ENCODE results near the gene ZFHX3. TPM values are rescaled to one million over a fixed set of nuclear protein-coding genes. Genes with fewer than 3 reads are reported as not detected.

Gene ZFHX3
- total and polyA plus RNA-seq, 9 of the 15 experiments (the other 6 are each of a cell fraction or from before 2014, with no cell fraction given): 0.01 to 0.23 (median 0.06) TPM; not detected in 4

- POLR2A ChIA-PET: interaction anchor here (0.6 kb wide), 1 partner anchor 67 kb away, joined by 3 read pairs; no protein-coding TSS in a partner anchor
- 5% methylated on average over 40 of the region's 50 CpGs for WGBS (ENCODE audit: insufficient coverage, low coverage, missing lambda C conversion rate)
- CTCF ChIA-PET (ENCODE audit: low intra/inter-chr PET ratio): no interaction called here
- no peaks in the 10 kb centered on the region for H3K9me3 ChIP-seq (replicated peaks; ENCODE audit: control insufficient read depth, insufficient read depth, low read depth, low read length)
- no peak overlapping the region for H3K4me3 ChIP-seq
- H3K4me1 ChIP-seq (replicated peaks in 1 of 2; ENCODE audit: control insufficient read depth in 2 of 2, insufficient read depth in 2 of 2, low read length in 2 of 2): no peaks in the 10 kb centered on the region; a peak in 1 of 5 replicates
- H3K27me3 ChIP-seq (ENCODE audit: control insufficient read depth in 2 of 2, insufficient read depth in 2 of 2, low read length in 2 of 2): peaks cover 51 to 63% of the 10 kb centered on the region in 2 experiments
- FAIRE-seq: no peak
- in situ Hi-C loops (cut with MboI) (no loop called here), intact Hi-C loops (cut with micrococcal nuclease) (no loop called here)
- no peaks in the 10 kb centered on the region for H4K20me1 ChIP-seq (replicated peaks; ENCODE audit: control insufficient read depth, insufficient read depth, low read length)
- no TSS peak for BruUV-seq (replicated peaks)
- no peaks in the 10 kb centered on the region for H3K79me2 ChIP-seq (ENCODE audit: control insufficient read depth, insufficient read depth, low read length)
- H3K9ac ChIP-seq (ENCODE audit: insufficient read depth in 1 of 2, low read depth in 2 of 2, low read length in 2 of 2): no peak overlapping the region
- DNase-seq (ENCODE audit: extremely low read depth in 1 of 4, low spot score in 3 of 4): no peak
- H3K27ac ChIP-seq (ENCODE audit: extremely low read depth, low read depth, low read length): no peak overlapping the region
- no peak for ATAC-seq
- no peaks in the 10 kb centered on the region for H3K9me1 ChIP-seq (ENCODE audit: control insufficient read depth, insufficient read depth, low read length)
- H3K36me3 ChIP-seq (ENCODE audit: control insufficient read depth, insufficient read depth, low read length): no peaks in the 10 kb centered on the region
- no peak overlapping the region for H2AFZ ChIP-seq (ENCODE audit: low read depth, low read length)
- TF ChIP-seq SNAPC5 (CRISPR knock-in tag; IDR thresholded peaks at IDR 0.05) (no peak), HMBOX1 (IDR thresholded peaks at IDR 0.05) (no peak), C11orf30 (IDR thresholded peaks at IDR 0.05; ENCODE audit: low read depth) (no peak), ZNF449 (CRISPR knock-in tag; IDR thresholded peaks at IDR 0.05) (no peak), TBL1XR1 (IDR thresholded peaks at IDR 0.05; ENCODE audit: low read length in 2 of 2) (no peak), KLF1 (tag; IDR thresholded peaks at IDR 0.05) (no peak), CEBPG (CRISPR knock-in tag; IDR thresholded peaks at IDR 0.05) (no peak), CEBPG (tag; conservative IDR thresholded peaks at IDR 0.05 in 1 of 2, IDR thresholded peaks at IDR 0.05 in 1 of 2) (no peak), RBM22 (IDR thresholded peaks at IDR 0.05; ENCODE audit: low read depth, low read length, poor library complexity, severe bottlenecking) (no peak), EGR1 (conservative IDR thresholded peaks at IDR 0.05) (no peak), ZMIZ1 (IDR thresholded peaks at IDR 0.05; ENCODE audit: low read depth in 2 of 2, low read length in 2 of 2) (no peak), SMC3 (conservative IDR thresholded peaks at IDR 0.05; ENCODE audit: insufficient read depth, low read depth, low read length) (no peak)
- H3K4me2 ChIP-seq (ENCODE audit: insufficient read depth, low read length): no peak overlapping the region
Measured at GRCh38 chr16:72957303-72958277, 90.3 kb downstream of the ZFHX3 start.

Measured in K562 (cell line).